Endodermal cell (in vitro differentiated cells): ENCODE data around the gene USP48. TPM values are rescaled to one million over a fixed set of nuclear protein-coding genes. Genes with fewer than 3 reads are reported as not detected.
A peak's percentile ranks its signal among the peaks of the same experiment; 100 is the strongest.

Experiments used
- DNase-seq: peaks from one replicate; pipeline ENCODE4 v3.0.0-alpha.2; 2017
- H3K27ac ChIP-seq: 2 replicates; pipeline ENCODE4 v1.5.1; 2013; ENCODE audit warnings: mild to moderate bottlenecking, low read depth, low read length, moderate library complexity
- H3K27me3 ChIP-seq: 2 replicates; pipeline ENCODE4 v1.6.1; 2013; ENCODE audit warnings: mild to moderate bottlenecking, low read length, moderate library complexity; ENCODE audit not compliant: insufficient read depth, control insufficient read depth, poor library complexity, severe bottlenecking
- H3K36me3 ChIP-seq: 2 replicates; pipeline ENCODE4 v1.7.0; 2013; ENCODE audit warnings: mild to moderate bottlenecking, low read length, moderate library complexity; ENCODE audit not compliant: control insufficient read depth, insufficient read depth
- H3K4me1 ChIP-seq: one replicate; pipeline ENCODE4 v1.7.0; 2013; ENCODE audit warnings: low read length; ENCODE audit not compliant: control insufficient read depth, insufficient read depth
- H3K4me3 ChIP-seq: 2 replicates; pipeline ENCODE4 v1.5.1; 2013; ENCODE audit warnings: mild to moderate bottlenecking, low read length, moderate library complexity
- H3K9ac ChIP-seq: 2 replicates; pipeline ENCODE4 v1.6.1; 2013; ENCODE audit warnings: mild to moderate bottlenecking, low read length, moderate library complexity; ENCODE audit not compliant: poor library complexity, severe bottlenecking; ENCODE audit errors: extremely low read depth
- H3K9me3 ChIP-seq: 2 replicates; pipeline ENCODE4 v1.6.1; 2013; ENCODE audit warnings: mild to moderate bottlenecking, low read length, moderate library complexity; ENCODE audit not compliant: control insufficient read depth
- H3K27ac Mint-ChIP-seq: 2 replicates; pipeline ENCODE4 v1.8.0; 2020; ENCODE audit warnings: mixed read lengths
- H3K27me3 Mint-ChIP-seq: 2 replicates; pipeline ENCODE4 v1.8.0; 2021; ENCODE audit warnings: mild to moderate bottlenecking, mixed read lengths; ENCODE audit not compliant: insufficient read depth
- H3K36me3 Mint-ChIP-seq: 2 replicates; pipeline ENCODE4 v1.8.0; 2020; ENCODE audit warnings: low read depth, mixed read lengths
- H3K4me1 Mint-ChIP-seq: 2 replicates; pipeline ENCODE4 v1.8.0; 2020; ENCODE audit warnings: mixed read lengths
- H3K4me3 Mint-ChIP-seq: 2 replicates; pipeline ENCODE4 v1.8.0; 2020; ENCODE audit warnings: mild to moderate bottlenecking, moderate library complexity, mixed read lengths
- H3K9me3 Mint-ChIP-seq: 2 replicates; pipeline ENCODE4 v1.8.0; 2020; ENCODE audit warnings: mild to moderate bottlenecking, mixed read lengths
- WGBS, 2 experiments: methylation state at CpG; one replicate each; pipeline versions ENCODE4 v1.1.5 to v1.1.7; 2013; ENCODE audit warnings: missing lambda C conversion rate in 2 of 2, mixed read lengths in 1 of 2; ENCODE audit not compliant: insufficient coverage in 1 of 2, insufficient read length in 1 of 2; 5-methylcytosine and 5-hydroxymethylcytosine counted together
- total RNA-seq, 2 donors: library from RNA; stranded (reverse); fragmentation: NEBNext Ultra II Directional in 1 of 2; extraction: Animal tissue kit (Norgen Biotek cat#: 25700) in 1 of 2; gene quantifications; 2 replicates in 1 of 2; 3 replicates in 1 of 2; pipeline ENCODE4 v1.2.1, GENCODE V29; 2021
- TF ChIP-seq, protein P1 (sequence below): fragments of 200-600 bp; sonication (generic); conservative IDR thresholded peaks from 2 replicates; pipeline ENCODE4 v1.5.0; 2021; ENCODE audit warnings: antibody characterized with exemption, mild to moderate bottlenecking

The USP48 gene
- total RNA-seq, 2 donors from 2014 or later = 73.8 to 78.6 TPM

DNA sequence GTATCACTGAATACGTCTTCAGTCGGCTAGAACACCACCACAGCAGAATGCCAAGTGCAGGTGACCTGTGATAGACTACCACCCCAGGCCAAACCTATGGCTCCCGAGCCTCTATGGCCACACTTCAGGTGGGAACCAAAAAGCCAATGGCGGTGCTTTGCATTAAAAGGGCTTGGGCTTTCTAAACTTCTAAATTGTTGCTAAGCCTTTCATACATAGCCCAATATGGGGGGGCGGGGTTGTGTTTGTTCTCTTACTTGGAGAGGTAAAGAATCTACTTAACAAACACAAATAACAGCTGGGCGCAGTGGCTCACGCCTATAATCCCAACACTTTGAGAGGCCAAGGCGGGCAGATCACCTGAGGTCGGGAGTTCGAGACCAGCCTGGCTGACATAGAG is 19.7 kb downstream of the USP48 start:
- Mint-ChIP-seq H3K27ac (peak overlapping the region; percentile 44), H3K4me1 (peaks cover 27% of the 10 kb centered on the region), H3K36me3 (peaks cover 2% of the 10 kb centered on the region), H3K4me3 (no peak overlapping the region), H3K27me3 (no peaks in the 10 kb centered on the region), H3K9me3 (no peaks in the 10 kb centered on the region)
- TF ChIP-seq, protein P1, sequence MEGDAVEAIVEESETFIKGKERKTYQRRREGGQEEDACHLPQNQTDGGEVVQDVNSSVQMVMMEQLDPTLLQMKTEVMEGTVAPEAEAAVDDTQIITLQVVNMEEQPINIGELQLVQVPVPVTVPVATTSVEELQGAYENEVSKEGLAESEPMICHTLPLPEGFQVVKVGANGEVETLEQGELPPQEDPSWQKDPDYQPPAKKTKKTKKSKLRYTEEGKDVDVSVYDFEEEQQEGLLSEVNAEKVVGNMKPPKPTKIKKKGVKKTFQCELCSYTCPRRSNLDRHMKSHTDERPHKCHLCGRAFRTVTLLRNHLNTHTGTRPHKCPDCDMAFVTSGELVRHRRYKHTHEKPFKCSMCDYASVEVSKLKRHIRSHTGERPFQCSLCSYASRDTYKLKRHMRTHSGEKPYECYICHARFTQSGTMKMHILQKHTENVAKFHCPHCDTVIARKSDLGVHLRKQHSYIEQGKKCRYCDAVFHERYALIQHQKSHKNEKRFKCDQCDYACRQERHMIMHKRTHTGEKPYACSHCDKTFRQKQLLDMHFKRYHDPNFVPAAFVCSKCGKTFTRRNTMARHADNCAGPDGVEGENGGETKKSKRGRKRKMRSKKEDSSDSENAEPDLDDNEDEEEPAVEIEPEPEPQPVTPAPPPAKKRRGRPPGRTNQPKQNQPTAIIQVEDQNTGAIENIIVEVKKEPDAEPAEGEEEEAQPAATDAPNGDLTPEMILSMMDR = no peak
- no peak overlapping the region for H3K4me3 ChIP-seq
- H3K27me3 ChIP-seq = no peaks in the 10 kb centered on the region
- WGBS, 2 experiments = 94 to 100% methylated on average over 2 to 9 of the region's 10 CpGs
- H3K9ac ChIP-seq = no peak overlapping the region
- no peak overlapping the region for H3K27ac ChIP-seq
- H3K9me3 ChIP-seq = no peaks in the 10 kb centered on the region
- no peak for DNase-seq
- H3K4me1 ChIP-seq = peaks cover 2% of the 10 kb centered on the region
- no peaks in the 10 kb centered on the region for H3K36me3 ChIP-seq

DNA sequence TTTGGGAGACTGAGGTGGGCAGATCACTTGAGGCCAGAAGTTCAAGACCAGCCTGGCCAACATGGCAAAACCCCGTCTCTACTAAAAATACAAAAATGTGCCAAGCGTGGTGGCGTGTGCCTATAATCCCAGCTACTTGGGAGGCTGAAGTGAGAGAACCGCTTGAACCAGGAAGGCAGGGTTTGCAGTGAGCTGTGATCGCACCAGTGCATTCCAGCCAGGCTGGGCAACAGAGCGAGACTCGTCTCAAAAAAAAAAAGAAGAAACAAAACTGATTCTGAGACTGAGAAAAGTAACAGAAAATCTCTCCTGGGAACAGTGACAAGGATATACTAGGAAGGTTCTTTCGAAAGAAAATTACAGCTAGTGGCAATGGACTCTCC is 20.9 kb downstream of the USP48 start:
- Mint-ChIP-seq H3K27me3 (no peaks in the 10 kb centered on the region), H3K9me3 (no peaks in the 10 kb centered on the region), H3K4me3 (no peak overlapping the region), H3K36me3 (peaks cover 2% of the 10 kb centered on the region), H3K4me1 (peaks cover 33% of the 10 kb centered on the region), H3K27ac (no peak overlapping the region)
- Histone ChIP-seq H3K4me1 (peaks cover 2% of the 10 kb centered on the region), H3K9me3 (no peaks in the 10 kb centered on the region), H3K27ac (no peak overlapping the region), H3K9ac (no peak overlapping the region), H3K27me3 (no peaks in the 10 kb centered on the region), H3K4me3 (no peak overlapping the region), H3K36me3 (no peaks in the 10 kb centered on the region)
- TF ChIP-seq, protein P1 = no peak
- DNase-seq = no peak
- 93 to 97% methylated on average over 8 of the region's 8 CpGs for WGBS, 2 experiments

DNA sequence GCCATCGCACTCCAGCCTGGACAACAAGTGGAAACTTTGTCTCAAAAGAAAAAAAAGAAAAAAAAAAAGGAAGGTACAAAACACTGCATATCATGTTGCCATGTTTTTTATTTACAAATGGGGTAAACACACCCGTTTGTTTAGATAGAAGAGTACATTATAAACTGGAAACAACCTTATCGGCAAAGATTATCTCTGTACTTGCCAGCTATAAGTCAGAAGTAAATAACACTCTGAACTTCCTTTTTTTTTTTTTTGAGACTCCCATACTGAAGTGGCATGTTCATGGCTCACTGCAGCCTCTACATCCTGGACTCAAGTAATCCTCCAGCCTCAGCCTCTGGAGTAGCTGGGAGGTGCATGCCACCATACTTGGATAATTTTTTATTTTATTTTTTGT is 21.9 kb downstream of the USP48 start:
- WGBS, 2 experiments = 62 to 67% methylated on average over 3 of the region's 3 CpGs
- Mint-ChIP-seq H3K27me3 (no peaks in the 10 kb centered on the region), H3K9me3 (no peaks in the 10 kb centered on the region), H3K4me3 (no peak overlapping the region), H3K27ac (no peak overlapping the region), H3K4me1 (peaks cover 33% of the 10 kb centered on the region), H3K36me3 (peaks cover 4% of the 10 kb centered on the region)
- no peaks in the 10 kb centered on the region for H3K27me3 ChIP-seq
- no peak overlapping the region for H3K9ac ChIP-seq
- H3K9me3 ChIP-seq = no peaks in the 10 kb centered on the region
- TF ChIP-seq, protein P1 = no peak
- peaks cover 2% of the 10 kb centered on the region for H3K4me1 ChIP-seq
- no peak for DNase-seq
- H3K36me3 ChIP-seq = peaks cover 6% of the 10 kb centered on the region
- H3K27ac ChIP-seq = no peak overlapping the region
- no peak overlapping the region for H3K4me3 ChIP-seq
